GM21737 (cell line): ENCODE results near the gene PRMT3.
"Not testable (repeated sequence)": the region's sequence is repeated elsewhere in the genome, so short reads cannot be mapped to it uniquely, and the experiment has no call there.

ENCODE experiments used
- ATAC-seq: cut with Tn5 transposase; IDR thresholded peaks from one replicate; pipeline ENCODE4 v1.9.1; 2021; ENCODE audit warnings: mild to moderate bottlenecking, moderate library complexity; ENCODE audit not compliant: unreplicated experiment

The PRMT3 gene

GRCh38 chr11:20497124-20497792 is 109.7 kb downstream of the PRMT3 start:
- ATAC-seq = no peak

DNA sequence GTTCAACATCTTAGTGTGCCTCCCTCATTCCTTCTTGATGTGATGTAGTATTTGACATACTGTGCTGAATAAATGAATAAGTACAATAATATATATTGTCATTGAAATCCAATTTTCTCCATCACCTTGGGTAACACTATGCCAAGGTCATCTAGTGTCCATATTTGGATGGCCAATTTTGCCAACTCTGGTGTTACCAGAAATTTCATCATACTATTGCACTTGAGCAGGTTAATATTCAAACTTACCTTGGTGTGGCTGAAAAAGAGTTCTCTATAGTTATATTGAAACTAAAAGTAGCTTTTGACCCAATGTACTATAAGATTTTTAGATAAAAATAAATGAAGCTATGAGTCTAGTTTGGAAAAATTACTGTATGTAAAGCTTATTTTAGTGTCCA is 113.7 kb downstream of the PRMT3 start:
- peak; percentile 73 for ATAC-seq

GRCh38 chr11:20501971-20502370 is 114.5 kb downstream of the PRMT3 start:
- ATAC-seq = no peak

DNA sequence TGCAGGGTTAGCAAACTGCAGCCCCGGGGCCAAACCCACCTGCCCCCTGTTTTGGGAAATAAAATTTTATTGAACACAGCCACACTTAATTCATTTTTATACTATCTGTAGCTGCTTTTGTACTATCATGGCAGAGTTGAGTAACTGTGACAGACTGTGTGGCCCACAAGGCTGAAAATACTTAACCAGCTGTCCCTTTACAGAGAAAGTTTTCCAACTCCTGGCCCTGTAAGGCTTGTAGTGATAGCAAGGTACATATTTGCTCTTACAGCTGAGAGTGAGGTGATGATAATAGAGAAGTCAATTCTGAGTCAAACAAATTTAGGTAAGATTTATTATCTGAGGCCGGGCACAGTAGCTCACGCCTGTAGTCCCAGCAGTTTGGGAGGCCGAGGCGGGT is 124.5 kb downstream of the PRMT3 start:
- ATAC-seq = no peak

- no peak for ATAC-seq
These were observed 125.4 kb downstream of the PRMT3 start for GRCh38 chr11:20512869-20513268.

DNA sequence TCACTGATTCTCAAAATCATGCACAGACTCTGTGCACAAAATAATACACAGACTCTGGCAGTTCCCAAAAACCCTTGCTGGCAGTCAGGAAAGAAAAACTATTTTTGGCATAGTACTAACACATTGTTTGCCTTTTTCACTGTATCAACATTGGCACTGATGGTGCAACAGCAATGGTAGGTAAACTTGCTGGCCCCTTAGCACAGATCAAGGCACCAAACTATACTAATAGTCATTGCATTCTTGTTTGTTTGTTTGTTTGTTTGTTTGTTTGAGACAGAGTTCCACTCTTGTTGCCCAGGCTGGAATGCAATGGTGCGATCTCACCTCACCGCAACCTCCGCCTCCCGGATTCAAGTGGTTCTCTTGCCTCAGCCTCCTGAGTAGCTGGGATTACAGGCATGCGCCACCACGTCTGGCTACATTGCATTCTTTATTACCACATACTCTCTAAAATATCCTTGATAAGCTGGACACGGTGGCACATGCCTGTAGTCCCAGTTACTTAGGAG is 130.9 kb downstream of the PRMT3 start:
- ATAC-seq = no peak

- no peak for ATAC-seq
These were observed 135.0 kb downstream of the PRMT3 start for GRCh38 chr11:20522536-20522935.

DNA sequence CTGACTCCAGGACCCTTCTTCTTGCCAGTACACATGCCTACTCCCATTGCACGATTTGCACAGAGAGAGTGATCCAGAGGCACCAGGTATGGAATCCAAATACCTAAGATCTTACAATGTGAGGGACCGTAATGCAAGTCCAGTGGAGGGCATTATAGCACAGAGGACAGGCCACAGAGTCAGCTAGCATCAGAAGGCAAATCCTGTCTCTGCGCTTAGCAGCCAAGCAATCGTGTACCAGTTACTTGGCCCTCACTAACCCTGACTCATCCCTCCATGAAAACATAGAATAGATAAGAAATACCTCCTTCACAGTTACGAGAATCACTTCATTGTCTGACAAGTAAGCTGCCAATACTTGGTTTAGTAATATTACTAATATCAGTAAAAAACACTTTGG is 142.2 kb downstream of the PRMT3 start:
- no peak for ATAC-seq

GRCh38 chr11:20530942-20531703 is 143.6 kb downstream of the PRMT3 start:
- ATAC-seq = no peak

GRCh38 chr11:20535271-20535881 is 147.9 kb downstream of the PRMT3 start:
- ATAC-seq = no peak

DNA sequence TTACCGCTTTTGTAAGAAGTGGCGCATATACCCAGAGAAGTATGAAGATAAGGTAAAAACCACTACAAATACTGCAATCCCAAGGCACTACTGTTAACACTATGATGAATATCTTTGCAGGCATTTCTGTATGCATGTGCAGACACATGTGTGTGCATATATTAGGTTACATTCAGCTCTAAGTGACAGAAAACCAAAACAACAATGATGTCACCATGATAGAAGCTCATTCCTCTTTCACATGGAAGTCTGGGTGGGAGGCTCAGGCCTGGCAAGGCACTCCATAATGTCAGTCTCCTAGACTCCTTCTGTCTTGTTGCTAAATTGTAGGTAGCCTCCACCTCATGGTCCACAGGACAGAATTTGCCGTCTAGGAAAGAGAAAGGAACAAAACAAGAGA is 148.8 kb downstream of the PRMT3 start:
- ATAC-seq = no peak

DNA sequence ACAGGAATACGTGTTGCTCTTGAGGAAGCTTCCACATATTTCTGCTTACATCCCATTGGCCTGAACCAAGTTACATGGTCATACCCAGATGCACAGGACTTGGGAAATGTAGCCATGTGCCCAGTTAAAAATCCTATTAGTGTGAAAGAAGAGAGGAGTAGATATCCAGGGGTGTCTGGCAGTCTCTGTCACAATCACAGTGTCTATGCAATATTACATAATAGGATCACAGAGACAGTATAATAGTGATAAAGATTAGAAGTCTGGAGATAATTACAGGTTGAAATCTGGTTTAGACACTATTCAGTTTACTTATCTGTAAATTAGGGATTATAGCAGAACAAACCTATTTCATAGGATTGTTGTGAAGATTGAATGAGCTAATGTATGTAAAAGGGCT is 149.3 kb downstream of the PRMT3 start:
- no peak for ATAC-seq

- no peak for ATAC-seq
These were observed 154.0 kb downstream of the PRMT3 start for GRCh38 chr11:20541503-20541902.

- no peak for ATAC-seq
These were observed 157.2 kb downstream of the PRMT3 start for GRCh38 chr11:20544603-20545237.

- no peak for ATAC-seq
These were observed 159.9 kb downstream of the PRMT3 start for GRCh38 chr11:20547411-20547810.

GRCh38 chr11:20551096-20551495 is 163.6 kb downstream of the PRMT3 start:
- no peak for ATAC-seq

- ATAC-seq = no peak
These were observed 168.3 kb downstream of the PRMT3 start for GRCh38 chr11:20555783-20556182.

GRCh38 chr11:20556396-20556795 is 168.9 kb downstream of the PRMT3 start:
- ATAC-seq = not testable (repeated sequence)

DNA sequence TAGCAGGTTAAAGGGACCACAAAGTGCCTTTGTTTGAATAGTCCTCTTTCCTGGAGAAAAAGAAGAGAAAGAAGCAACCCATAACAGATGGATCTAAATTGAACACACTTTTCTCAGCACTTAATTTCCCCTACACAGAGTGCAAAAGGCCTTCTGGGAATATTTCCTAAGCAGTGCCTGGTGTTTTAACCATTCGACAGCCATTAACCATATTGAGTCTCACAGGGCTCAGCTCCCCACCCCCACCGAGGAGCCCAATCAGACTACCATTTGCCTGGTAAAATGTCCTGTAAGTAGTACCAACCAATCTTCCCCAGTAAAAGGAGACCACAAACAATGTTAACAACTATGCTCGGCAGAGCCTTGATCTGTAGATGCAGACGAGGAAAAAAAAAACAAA is 171.2 kb downstream of the PRMT3 start:
- ATAC-seq = no peak
